HG03064 (cell line): Measurements from ENCODE around the gene CXCL12.

Source experiments
- ATAC-seq: cut with Tn5 transposase; IDR thresholded peaks from one replicate; pipeline ENCODE4 v1.9.1; 2021; ENCODE audit warnings: low read depth; ENCODE audit not compliant: unreplicated experiment

CXCL12 gene

DNA sequence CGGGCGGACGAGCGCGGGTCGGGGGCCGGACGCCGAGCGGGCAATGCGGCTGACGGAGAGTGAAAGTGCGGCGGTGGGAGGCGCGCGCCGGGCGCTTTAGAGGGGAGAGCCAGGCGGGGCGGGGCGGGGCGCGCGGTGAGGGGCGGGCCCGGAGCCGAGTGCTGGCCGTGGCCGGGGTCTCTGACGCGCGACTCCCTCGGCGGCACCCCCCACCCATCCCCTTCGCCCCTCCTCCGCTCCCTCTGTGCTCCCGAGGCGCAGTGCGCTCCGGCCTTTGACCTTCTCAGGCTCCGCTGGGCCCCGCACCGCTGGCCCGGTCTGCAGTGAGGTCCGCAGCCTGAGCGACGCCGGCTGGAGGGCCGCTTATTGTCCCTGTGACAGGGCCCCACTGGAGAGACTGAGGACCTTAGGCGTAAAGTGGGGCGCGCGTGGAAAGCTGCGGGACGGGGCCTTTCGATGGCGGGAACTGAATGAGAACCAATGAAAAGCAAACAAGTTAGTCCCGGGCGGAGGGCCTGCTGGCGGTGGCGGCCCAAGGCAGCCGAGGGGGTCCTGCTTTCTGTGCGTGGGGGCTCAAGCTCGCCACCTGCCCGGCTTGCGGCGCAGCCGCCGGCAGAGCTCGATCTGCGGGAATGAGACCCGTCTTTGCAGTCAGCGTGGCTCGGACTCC lies at the start of gene CXCL12:
TSS of gene CXCL12 (minus strand) at position 72 of the 670 bp plus-strand sequence. CDS start 92 bp downstream, outside the sequence.
- no peak for ATAC-seq

GRCh38 chr10:44427479-44427878 lies 42.6 kb upstream of the CXCL12 start:
- no peak for ATAC-seq

GRCh38 chr10:44427037-44427436 lies 42.1 kb upstream of the CXCL12 start:
- ATAC-seq = no peak

GRCh38 chr10:44426247-44427034 lies 41.5 kb upstream of the CXCL12 start:
- no peak for ATAC-seq

DNA sequence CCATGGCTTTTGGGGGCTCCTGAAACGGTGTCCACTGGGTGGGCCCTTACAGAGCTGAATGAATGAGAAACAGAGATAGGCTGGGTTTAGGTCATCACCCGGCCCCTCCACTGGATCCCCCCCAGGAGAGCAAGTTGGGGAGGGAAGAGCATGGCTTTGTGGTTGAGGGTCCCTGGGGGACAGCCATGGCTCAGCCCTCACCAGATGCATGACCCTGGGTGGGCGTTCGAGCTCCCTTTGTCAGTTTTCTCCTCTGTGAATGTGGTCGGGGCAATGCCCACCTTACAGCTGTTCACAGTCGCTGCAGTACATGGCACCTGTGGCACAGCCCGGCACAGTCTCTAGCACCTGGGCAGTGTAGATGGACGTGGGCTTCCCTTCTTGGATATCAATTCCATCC lies 40.6 kb upstream of the CXCL12 start:
- no peak for ATAC-seq

- ATAC-seq = no peak
Measured at GRCh38 chr10:44424957-44425356, 40.1 kb upstream of the CXCL12 start.

GRCh38 chr10:44424298-44424697 lies 39.4 kb upstream of the CXCL12 start:
- ATAC-seq = no peak

DNA sequence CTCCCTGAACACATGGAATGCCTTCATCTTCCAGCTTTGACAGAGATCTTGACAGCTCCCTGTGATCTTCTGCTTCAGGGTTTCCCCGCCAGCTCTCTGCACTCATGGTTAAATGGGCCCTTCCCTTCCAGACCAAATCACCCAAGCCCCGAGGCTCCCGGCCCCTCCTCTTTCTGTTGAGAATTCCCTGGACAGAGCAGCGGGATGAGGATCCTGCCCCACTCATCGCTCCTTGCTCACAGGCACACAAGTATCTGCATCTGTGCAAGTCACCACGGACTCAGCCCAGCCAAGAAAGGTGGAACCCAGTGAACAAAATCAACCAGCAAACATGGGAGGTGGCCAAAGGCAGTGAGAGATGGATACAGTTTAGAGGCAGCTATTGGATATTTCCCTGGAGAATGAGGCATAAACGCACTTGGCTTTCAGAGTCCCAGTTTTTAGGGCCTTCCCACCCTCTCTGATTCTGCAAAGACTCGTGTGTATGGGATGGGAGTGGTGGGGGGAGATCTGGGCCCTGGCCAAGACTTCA lies 37.7 kb upstream of the CXCL12 start:
- no peak for ATAC-seq

DNA sequence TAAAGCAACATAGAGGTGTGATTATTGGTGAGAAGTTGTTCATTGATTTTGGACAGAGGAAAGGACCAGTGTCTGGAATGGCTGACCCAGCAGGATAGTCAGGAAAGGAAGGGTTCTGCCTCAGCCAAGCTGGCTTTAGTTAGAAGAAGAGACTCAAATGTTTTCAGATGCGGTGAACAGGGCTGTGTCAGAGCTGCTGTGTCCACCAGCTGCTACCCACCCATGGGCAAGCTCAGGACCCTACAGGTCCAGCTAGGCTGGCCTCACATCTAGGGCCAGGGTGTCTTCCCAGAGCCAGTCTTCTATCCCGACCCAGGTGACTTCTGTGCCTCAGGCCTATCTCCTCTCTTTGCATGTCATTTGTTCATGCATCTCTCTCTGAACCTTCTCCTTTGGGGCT lies 37.3 kb upstream of the CXCL12 start:
- no peak for ATAC-seq

DNA sequence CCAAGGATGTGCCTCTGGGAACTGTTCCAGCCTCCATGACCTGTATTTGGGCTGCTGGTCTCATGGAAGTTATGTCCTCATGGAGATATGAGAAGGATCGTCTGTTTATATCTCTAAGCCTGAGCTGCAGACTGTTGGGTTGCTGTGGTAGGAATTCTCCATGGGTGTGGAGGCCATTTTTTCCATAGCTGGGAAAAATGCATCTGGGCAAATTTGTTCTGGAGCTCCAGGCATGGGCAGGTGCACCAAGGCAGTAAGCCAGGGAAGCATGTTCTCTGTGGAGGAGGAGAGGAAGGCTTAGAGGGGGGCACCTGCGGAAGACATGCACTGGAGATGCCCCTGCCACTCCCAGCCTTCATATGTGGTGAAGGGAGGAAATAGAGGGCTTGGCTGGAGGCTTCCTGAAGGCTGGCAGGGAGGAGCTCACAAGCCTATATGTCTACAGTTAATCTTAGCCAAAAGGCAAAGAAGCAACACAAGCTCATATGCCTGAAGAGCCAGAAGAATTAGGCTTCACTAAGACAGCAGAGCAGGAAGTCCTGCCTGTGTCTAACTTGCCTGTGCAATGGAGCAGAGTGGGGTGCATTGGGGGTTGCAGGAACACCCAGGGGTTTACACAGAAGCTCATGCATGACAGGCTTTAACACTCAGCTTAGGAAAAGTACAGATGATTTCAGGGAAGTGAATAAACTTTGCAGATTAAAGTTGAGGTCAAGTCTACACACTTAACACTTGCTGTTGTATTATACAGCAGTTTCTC lies 35.1 kb upstream of the CXCL12 start:
- no peak for ATAC-seq

DNA sequence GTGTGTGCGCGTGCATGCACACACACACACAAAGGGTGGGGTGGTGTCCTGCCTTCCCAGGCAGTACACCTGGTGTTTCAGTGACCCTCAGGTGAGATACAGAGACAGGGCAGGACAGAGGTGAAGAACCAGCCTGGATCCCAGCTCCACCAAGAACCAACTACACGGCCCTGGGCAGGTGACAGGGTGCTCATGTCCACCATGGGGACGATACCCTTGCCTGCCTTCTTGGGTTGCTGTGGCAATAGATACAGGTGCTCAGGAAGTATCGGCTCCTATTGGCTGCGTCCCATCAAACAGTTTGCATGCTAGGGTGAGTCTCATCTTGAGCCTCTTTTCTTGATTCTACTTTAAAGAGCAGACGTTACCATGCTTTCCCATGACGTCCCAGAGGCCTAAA lies 33.7 kb upstream of the CXCL12 start:
- ATAC-seq = no peak

- ATAC-seq = no peak
Measured at GRCh38 chr10:44417761-44418160, 32.9 kb upstream of the CXCL12 start.

- no peak for ATAC-seq
Measured at GRCh38 chr10:44416936-44417335, 32.0 kb upstream of the CXCL12 start.

DNA sequence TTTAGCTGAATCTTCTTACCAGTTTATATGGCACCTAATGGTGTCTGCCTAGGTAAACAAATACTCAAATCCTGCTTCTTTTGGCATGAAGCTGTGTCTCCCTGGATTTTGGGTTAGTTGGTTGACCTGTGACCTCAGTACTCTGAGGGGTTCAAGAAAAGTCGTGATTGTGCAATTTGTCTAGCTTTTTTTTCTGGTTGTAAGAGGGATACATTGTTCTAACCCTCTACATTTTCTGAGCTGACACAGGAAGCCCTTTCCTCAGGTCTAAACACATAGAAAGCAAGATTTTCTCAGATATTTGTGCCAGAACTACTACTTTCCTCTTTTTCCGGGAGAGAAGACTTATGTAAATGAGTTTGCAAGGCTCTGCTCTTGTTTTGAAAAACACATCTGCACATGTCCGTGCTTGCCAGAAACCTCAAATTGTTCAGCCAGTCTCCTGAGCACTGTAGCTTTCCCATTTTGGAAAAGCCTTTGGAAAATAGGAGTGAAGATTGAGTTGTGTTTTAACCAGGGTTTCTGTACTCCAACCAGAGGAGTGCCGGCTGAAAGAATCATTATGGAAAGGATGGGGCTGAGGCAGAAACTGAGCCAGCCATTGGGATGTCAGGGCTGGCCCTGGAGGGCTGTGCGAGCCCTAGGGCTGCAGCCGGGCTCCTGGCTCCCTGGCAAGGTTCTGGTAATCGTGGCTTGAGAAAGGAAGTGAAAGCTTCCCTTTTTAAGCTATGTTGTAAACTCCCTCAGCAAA lies 31.3 kb upstream of the CXCL12 start:
- no peak for ATAC-seq

GRCh38 chr10:44415121-44415520 lies 30.2 kb upstream of the CXCL12 start:
- ATAC-seq = no peak

- no peak for ATAC-seq
Measured at GRCh38 chr10:44413416-44413815, 28.5 kb upstream of the CXCL12 start.

DNA sequence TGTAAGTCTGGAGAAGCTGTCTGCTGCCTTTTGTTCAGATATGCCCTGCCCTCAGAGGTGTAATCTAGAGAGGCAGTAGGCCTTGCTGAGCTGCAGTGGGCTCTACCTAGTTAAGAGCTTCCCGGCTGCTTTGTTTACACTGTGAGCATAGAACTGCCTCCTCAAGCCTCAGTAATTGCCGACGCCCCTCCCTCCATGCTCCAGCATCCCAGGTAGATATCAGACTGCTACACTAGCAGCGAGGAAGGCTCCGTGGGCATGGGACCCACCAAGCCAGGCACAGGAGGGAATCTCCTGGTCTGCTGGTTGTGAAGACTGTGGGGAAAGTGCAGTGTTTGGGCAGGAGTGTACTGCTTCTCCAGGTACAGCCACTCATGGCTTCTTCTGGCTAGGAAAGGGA lies 26.4 kb upstream of the CXCL12 start:
- no peak for ATAC-seq

DNA sequence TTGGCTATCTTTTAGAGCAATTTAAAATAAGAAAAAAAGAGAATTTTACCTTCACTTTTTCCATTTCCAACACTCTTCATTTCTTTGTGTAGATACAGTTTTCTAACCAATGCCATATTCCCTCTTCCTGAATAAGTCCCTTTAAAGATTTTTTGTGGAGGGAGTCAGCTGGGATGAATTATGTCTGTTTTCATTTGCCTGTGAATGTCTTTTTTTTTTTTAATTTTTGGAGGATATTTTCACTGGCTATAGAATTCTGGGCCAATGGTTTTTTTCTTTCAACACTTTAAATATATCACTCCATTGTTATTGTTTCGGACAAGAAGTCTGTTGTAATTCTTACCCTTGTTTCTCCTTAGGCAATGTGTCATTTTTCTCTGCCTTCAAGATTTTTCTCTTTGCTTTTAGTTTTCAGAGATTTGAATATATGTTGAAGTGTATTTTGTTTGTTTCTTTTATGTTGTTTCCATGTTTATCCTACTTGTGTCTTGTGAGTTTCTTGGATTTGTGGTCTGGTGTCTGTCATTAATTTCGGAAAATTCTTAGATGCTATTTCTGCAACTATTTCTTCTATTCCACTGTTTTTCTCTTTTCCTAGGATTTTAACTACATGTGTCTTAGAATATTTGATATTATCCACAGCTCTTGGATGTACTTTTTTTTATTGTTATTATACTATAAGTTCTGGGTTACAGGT lies 20.0 kb upstream of the CXCL12 start:
- ATAC-seq = no peak

- no peak for ATAC-seq
Measured at GRCh38 chr10:44402465-44403195, 17.7 kb upstream of the CXCL12 start.
